Dermis blood vessel endothelial cell (primary cell): ENCODE results near the gene RNF25. TPM values are rescaled to one million over a fixed set of nuclear protein-coding genes. Genes with fewer than 3 reads are reported as not detected.

ENCODE experiments used
- DNase-seq: peaks from one replicate; pipeline ENCODE4 v3.0.0; 2010
- total RNA-seq: library from RNA; depleted of rRNA; stranded (reverse); fragments of >200 nt; gene quantifications from 2 replicates; pipeline ENCODE4 v1.2.3, GENCODE V29; 2014

Gene RNF25
- total RNA-seq, 1 donor from 2014 or later = 35.7 TPM

- peak; percentile 37 for DNase-seq
Observed at GRCh38 chr2:218622606-218623365, 49.0 kb downstream of the RNF25 start.

GRCh38 chr2:218621007-218621406, 50.8 kb downstream of the RNF25 start:
- DNase-seq = no peak

DNA sequence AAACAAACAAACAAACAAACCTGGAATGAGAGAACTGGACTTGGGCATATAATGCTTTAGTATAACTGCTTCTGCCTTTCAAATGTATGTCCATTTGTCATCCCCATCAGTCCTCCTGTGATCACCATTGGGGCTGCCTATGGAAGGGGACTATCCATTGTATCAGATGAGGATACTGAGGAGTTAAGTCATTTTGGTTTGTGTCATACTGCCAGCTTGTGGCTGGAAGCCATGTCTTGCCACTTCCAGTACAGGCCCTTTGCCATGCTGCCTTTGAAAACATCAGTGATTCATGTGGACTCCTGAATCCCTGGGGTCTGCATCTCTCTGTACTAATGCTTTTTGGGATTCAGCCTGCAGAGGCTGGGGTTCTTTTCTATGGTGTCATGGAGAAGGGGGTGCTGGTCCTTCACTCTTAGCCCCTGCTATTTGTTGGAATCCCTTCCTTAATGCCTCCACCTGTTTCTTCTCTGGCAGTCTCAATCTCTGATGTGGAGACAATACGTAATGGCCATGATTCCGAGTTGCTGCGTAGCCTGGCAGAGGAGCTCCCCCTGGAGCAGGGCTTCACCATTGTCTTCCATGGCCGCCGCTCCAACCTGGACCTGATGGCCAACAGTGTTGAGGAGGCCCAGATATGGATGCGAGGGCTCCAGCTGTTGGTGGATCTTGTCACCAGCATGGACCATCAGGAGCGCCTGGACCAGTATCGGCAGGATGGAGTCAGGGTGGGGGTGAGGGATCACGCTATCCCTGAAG, 53.5 kb downstream of the RNF25 start:
- no peak for DNase-seq

DNA sequence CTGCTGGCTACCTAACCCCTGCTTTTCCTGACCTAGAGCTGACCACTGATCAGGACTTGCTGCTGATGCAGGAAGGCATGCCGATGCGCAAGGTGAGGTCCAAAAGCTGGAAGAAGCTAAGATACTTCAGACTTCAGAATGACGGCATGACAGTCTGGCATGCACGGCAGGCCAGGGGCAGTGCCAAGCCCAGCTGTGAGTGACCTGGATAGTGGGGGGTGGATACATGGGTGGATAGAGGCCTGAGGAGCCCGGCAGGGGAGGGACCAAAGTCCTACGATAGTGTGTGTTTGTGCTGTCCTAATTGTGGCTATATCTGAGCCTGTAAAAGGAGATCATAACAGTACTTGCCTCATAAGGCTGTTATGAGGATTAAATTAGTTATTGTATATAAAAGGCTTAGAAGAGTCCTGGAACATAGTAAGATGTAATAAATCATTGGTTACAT, 55.9 kb downstream of the RNF25 start:
- DNase-seq = no peak

Other genes starting within 250 kb of the RNF25 start
- gene USP37, start 103.7 kb downstream of the RNF25 start, total RNA-seq = 15.0 and 19.4 TPM in 2 replicates
- 56.4 and 57.3 TPM in 2 replicates for gene CNOT9, start 103.2 kb downstream of the RNF25 start, total RNA-seq
- gene PLCD4, start 64.1 kb downstream of the RNF25 start, total RNA-seq = 1.7 and 4.7 TPM in 2 replicates
- gene ZNF142, start 12.4 kb downstream of the RNF25 start, total RNA-seq = 9.0 and 14.1 TPM in 2 replicates
- gene BCS1L, start 12.3 kb downstream of the RNF25 start, total RNA-seq = 31.3 and 37.5 TPM in 2 replicates
- gene STK36, start 84 bp upstream of the RNF25 start, total RNA-seq = 11.5 and 15.3 TPM in 2 replicates
- 7.6 and 9.4 TPM in 2 replicates for gene TTLL4, start 38.8 kb upstream of the RNF25 start, total RNA-seq
- 8.6 and 12.8 TPM in 2 replicates for gene CYP27A1, start 110.1 kb upstream of the RNF25 start, total RNA-seq
- gene PRKAG3, start 159.8 kb upstream of the RNF25 start, total RNA-seq = not detected in 2 replicates
- gene WNT6, start 187.8 kb upstream of the RNF25 start, total RNA-seq = not detected in 2 replicates
- gene WNT10A, start 208.8 kb upstream of the RNF25 start, total RNA-seq = under 0.01 and 0.05 TPM in 2 replicates